IMR-90 (cell line): Measurements from ENCODE around the gene OVOL3. TPM values are rescaled to one million over a fixed set of nuclear protein-coding genes. Genes with fewer than 3 reads are reported as not detected.

Experiments
- ATAC-seq: fragments of 200-7000 bp; cut with Tn5 transposase; 2 replicates; pipeline ENCODE4 v1.9.1; 2020; ENCODE audit warnings: low read depth, mild to moderate bottlenecking, moderate library complexity
- BruUV-seq: library from RNA; stranded (reverse); fragments of 400-500 nt; replicated peaks from 2 replicates; lab custom pipeline; 2021; lab: Mats Ljungman, UMichigan
- CTCF ChIA-PET: fragments of 300-600 bp; formaldehyde crosslinking; extraction: SDS; loops from one replicate; lab custom pipeline; 2021; ENCODE audit warnings: antibody characterized with exemption; lab: Yijun Ruan, JAX
- POLR2A ChIA-PET: fragments of 300-600 bp; sonication (Branson Sonifier 250); formaldehyde crosslinking; loops from one replicate; lab custom pipeline; 2022; ENCODE audit warnings: antibody characterized with exemption; ENCODE audit not compliant: unreplicated experiment; lab: Charles Lee
- DNase-seq: peaks from one replicate; pipeline ENCODE4 v3.0.0; 2013
- H2AFZ ChIP-seq: replicated peaks from 2 replicates; pipeline ENCODE3; 2013; ENCODE audit warnings: low read length, mild to moderate bottlenecking; ENCODE audit not compliant: poor library complexity
- H2AK5ac ChIP-seq: 2 replicates; pipeline ENCODE4 v1.6.1; 2013; ENCODE audit warnings: low read depth, low read length, inconsistent platforms
- H2AK9ac ChIP-seq: replicated peaks from 2 replicates; pipeline ENCODE3; 2013; ENCODE audit warnings: mild to moderate bottlenecking, low read depth, low read length, moderate library complexity; ENCODE audit not compliant: poor library complexity
- H2BK120ac ChIP-seq: 2 replicates; pipeline ENCODE4 v1.6.1; 2013; ENCODE audit warnings: low read depth, low read length, inconsistent platforms
- H2BK15ac ChIP-seq: 3 replicates; pipeline ENCODE4 v1.6.1; 2013; ENCODE audit warnings: low read depth, low read length, inconsistent platforms
- H2BK20ac ChIP-seq: 2 replicates; pipeline ENCODE4 v1.6.1; 2013; ENCODE audit warnings: low read depth, mild to moderate bottlenecking, inconsistent platforms, low read length, moderate library complexity
- H2BK5ac ChIP-seq: 2 replicates; pipeline ENCODE4 v1.6.1; 2013; ENCODE audit warnings: mild to moderate bottlenecking, low read depth, low read length, inconsistent platforms; ENCODE audit not compliant: poor library complexity, severe bottlenecking
- H3K14ac ChIP-seq: replicated peaks from 2 replicates; pipeline ENCODE4 v1.6.1; 2013; ENCODE audit warnings: low read depth, low read length, inconsistent platforms
- H3K18ac ChIP-seq: 2 replicates; pipeline ENCODE4 v1.6.1; 2013; ENCODE audit warnings: low read depth, low read length, control low read depth
- H3K23ac ChIP-seq: 2 replicates; pipeline ENCODE4 v1.6.1; 2013; ENCODE audit warnings: low read depth, low read length, inconsistent platforms
- H3K27ac ChIP-seq: 2 replicates; pipeline ENCODE4 v1.5.1; 2013; ENCODE audit warnings: mild to moderate bottlenecking, control low read depth, low read length; ENCODE audit not compliant: insufficient read depth
- H3K27me3 ChIP-seq: 2 replicates; pipeline ENCODE4 v1.6.1; 2013; ENCODE audit warnings: low read length; ENCODE audit not compliant: control insufficient read depth, insufficient read depth
- H3K36me3 ChIP-seq: 2 replicates; pipeline ENCODE4 v1.6.1; 2013; ENCODE audit warnings: low read length, mixed read lengths; ENCODE audit not compliant: control insufficient read depth, insufficient read depth
- H3K4ac ChIP-seq: 2 replicates; pipeline ENCODE4 v1.6.1; 2013; ENCODE audit warnings: low read depth, low read length, inconsistent platforms
- H3K4me1 ChIP-seq: 2 replicates; pipeline ENCODE4 v1.6.1; 2013; ENCODE audit warnings: low read length, mixed read lengths; ENCODE audit not compliant: control insufficient read depth, insufficient read depth
- H3K4me2 ChIP-seq: 2 replicates; pipeline ENCODE4 v1.6.1; 2013; ENCODE audit warnings: low read depth, mild to moderate bottlenecking, control low read depth, low read length, moderate library complexity
- H3K4me3 ChIP-seq: 2 replicates; pipeline ENCODE4 v1.5.1; 2013; ENCODE audit warnings: low read depth, mild to moderate bottlenecking, control low read depth, low read length, moderate library complexity; ENCODE audit not compliant: insufficient read depth
- H3K56ac ChIP-seq: 2 replicates; pipeline ENCODE4 v1.6.1; 2013; ENCODE audit warnings: low read length, inconsistent platforms; ENCODE audit not compliant: insufficient read depth; ENCODE audit errors: extremely low read depth
- H3K79me1 ChIP-seq, 2 experiments: 2 replicates each; pipeline ENCODE4 v1.6.1; 2013; ENCODE audit warnings: low read length in 2 of 2, inconsistent platforms in 1 of 2, low read depth in 1 of 2
- H3K9ac ChIP-seq: 2 replicates; pipeline ENCODE4 v1.6.1; 2013; ENCODE audit warnings: low read depth, low read length, control low read depth
- H3K9me1 ChIP-seq: 2 replicates; pipeline ENCODE4 v1.6.1; 2013; ENCODE audit warnings: low read length, inconsistent platforms; ENCODE audit not compliant: insufficient read depth
- H3K9me3 ChIP-seq: 2 replicates; pipeline ENCODE4 v1.6.1; 2013; ENCODE audit warnings: low read length; ENCODE audit not compliant: control insufficient read depth, insufficient read depth
- H4K20me1 ChIP-seq: 2 replicates; pipeline ENCODE4 v1.6.1; 2013; ENCODE audit warnings: low read length, inconsistent platforms; ENCODE audit not compliant: insufficient read depth
- H4K5ac ChIP-seq: 2 replicates; pipeline ENCODE4 v1.6.1; 2013; ENCODE audit warnings: mild to moderate bottlenecking, low read depth, low read length, control low read depth
- H4K8ac ChIP-seq, 2 experiments: 2 replicates each; pipeline ENCODE4 v1.6.1; 2013; ENCODE audit warnings: low read depth in 2 of 2, low read length in 2 of 2, control low read depth in 1 of 2, inconsistent platforms in 1 of 2
- H4K91ac ChIP-seq: 2 replicates; pipeline ENCODE4 v1.6.1; 2013; ENCODE audit warnings: low read depth, low read length, inconsistent platforms; ENCODE audit not compliant: insufficient read depth
- BHLHE40 ChIP-seq: fragments of 150-350 bp; IDR thresholded peaks from 2 replicates; pipeline ENCODE4 v1.6.1; 2016; ENCODE audit warnings: mild to moderate bottlenecking, low read depth, low read length
- CEBPB ChIP-seq: IDR thresholded peaks from 2 replicates; pipeline ENCODE4 v1.6.1; 2012; ENCODE audit warnings: low read depth, low read length, improper control_type of control experiment
- CHD1 ChIP-seq: IDR thresholded peaks from 2 replicates; pipeline ENCODE4 v1.6.1; 2012; ENCODE audit warnings: low read depth, low read length, improper control_type of control experiment
- CTCF ChIP-seq: conservative IDR thresholded peaks from 2 replicates; pipeline ENCODE4 v1.5.1; 2012; ENCODE audit warnings: mild to moderate bottlenecking, low read depth, low read length, improper control_type of control experiment
- ELK1 ChIP-seq: fragments of 150-350 bp; IDR thresholded peaks from 2 replicates; pipeline ENCODE4 v1.6.1; 2016; ENCODE audit warnings: low read depth, mild to moderate bottlenecking, low read length, moderate library complexity, borderline replicate concordance
- FOS ChIP-seq: fragments of 150-350 bp; IDR thresholded peaks from 2 replicates; pipeline ENCODE4 v1.6.1; 2016; ENCODE audit warnings: low read depth, low read length
- MAFK ChIP-seq: IDR thresholded peaks from 2 replicates; pipeline ENCODE4 v1.6.1; 2012; ENCODE audit warnings: low read depth, low read length, improper control_type of control experiment
- MAZ ChIP-seq: IDR thresholded peaks from 2 replicates; pipeline ENCODE4 v1.6.1; 2012; ENCODE audit warnings: low read depth, mild to moderate bottlenecking, low read length, improper control_type of control experiment, moderate library complexity, borderline replicate concordance
- MXI1 ChIP-seq: IDR thresholded peaks from 2 replicates; pipeline ENCODE4 v1.6.1; 2012; ENCODE audit warnings: low read depth, mild to moderate bottlenecking, low read length, moderate library complexity, borderline replicate concordance
- NFE2L2 ChIP-seq: fragments of 150-350 bp; IDR thresholded peaks from 2 replicates; pipeline ENCODE4 v1.6.1; 2016; ENCODE audit warnings: low read depth, mild to moderate bottlenecking, low read length
- POLR2A ChIP-seq: IDR thresholded peaks from 2 replicates; pipeline ENCODE4 v1.6.1; 2012; ENCODE audit warnings: mild to moderate bottlenecking, low read depth, low read length
- RAD21 ChIP-seq: IDR thresholded peaks from 2 replicates; pipeline ENCODE4 v1.6.1; 2012; ENCODE audit warnings: low read length, improper control_type of control experiment
- RCOR1 ChIP-seq: IDR thresholded peaks from 2 replicates; pipeline ENCODE4 v1.6.1; 2012; ENCODE audit warnings: mild to moderate bottlenecking, low read length, improper control_type of control experiment; ENCODE audit not compliant: insufficient replicate concordance
- RFX5 ChIP-seq: IDR thresholded peaks from 2 replicates; pipeline ENCODE4 v1.8.0; 2012; ENCODE audit warnings: low read depth, mild to moderate bottlenecking, low read length, moderate library complexity
- SMC3 ChIP-seq: fragments of 150-350 bp; IDR thresholded peaks from 2 replicates; pipeline ENCODE4 v1.6.1; 2016; ENCODE audit warnings: low read depth, mild to moderate bottlenecking, antibody characterized with exemption, low read length, moderate library complexity
- USF2 ChIP-seq: fragments of 150-350 bp; IDR thresholded peaks from 2 replicates; pipeline ENCODE4 v1.6.1; 2017; ENCODE audit warnings: mild to moderate bottlenecking, antibody characterized with exemption, low read length, low read depth
- WGBS, 2 experiments: methylation state at CpG; one replicate each; pipeline versions ENCODE4 v1.1.5 to v1.1.7; 2013; ENCODE audit warnings: missing lambda C conversion rate in 2 of 2; ENCODE audit not compliant: insufficient read length in 1 of 2; ENCODE audit errors: extremely low coverage in 2 of 2; 5-methylcytosine and 5-hydroxymethylcytosine counted together
- dilution Hi-C: fragments of 300-500 bp; cut with HindIII; formaldehyde crosslinking; loops from one replicate; pipeline ENCODE4 v1.14.3; 2018; ENCODE audit warnings: low sequenced_read_pairs; ENCODE audit not compliant: unreplicated experiment
- in situ Hi-C: fragments of 300-500 bp; cut with MboI; formaldehyde crosslinking; loops from 3 replicates; pipeline ENCODE4 v1.14.3; 2019; ENCODE audit warnings: low sequenced_read_pairs, inconsistent platforms, mixed read lengths
- intact Hi-C: fragments of 100-400 bp; cut with micrococcal nuclease; formaldehyde crosslinking; loops from 2 replicates; pipeline ENCODE4 v1.10.0; 2022
- polyA plus RNA-seq, 3 experiments: library from polyadenylated mRNA; depleted of rRNA; stranded (reverse); fragments of >200 nt; gene quantifications; 2 replicates each; pipeline ENCODE4 v1.2.3, GENCODE V29; 2012; ENCODE audit warnings: low replicate concordance in 1 of 3
- total RNA-seq: library from RNA; depleted of rRNA; stranded (reverse); fragments of >200 nt; gene quantifications from 2 replicates; pipeline ENCODE4 v1.2.3, GENCODE V29; 2012

Gene OVOL3
- total and polyA plus RNA-seq, 2 of the 4 experiments (the other 2 are of a cell fraction) = not detected

- H4K8ac ChIP-seq = no peak overlapping the region
- H2BK5ac ChIP-seq = no peak overlapping the region
- H3K27me3 ChIP-seq = no peaks in the 10 kb centered on the region
- H3K79me1 ChIP-seq = no peaks in the 10 kb centered on the region
- H2AFZ ChIP-seq = no peak overlapping the region
- H4K5ac ChIP-seq = no peak overlapping the region
- no peaks in the 10 kb centered on the region for H3K4me1 ChIP-seq
- H3K36me3 ChIP-seq = peaks cover 11% of the 10 kb centered on the region
- no CpG with 5 or more reads among the region's 6 CpGs for WGBS, 2 experiments
- no TSS peak for BruUV-seq
- intact Hi-C loops (no loop called here), dilution Hi-C loops (no loop called here), in situ Hi-C loops (no loop called here)
- H3K9ac ChIP-seq = no peak overlapping the region
- no peak overlapping the region for H2BK15ac ChIP-seq
- no peaks in the 10 kb centered on the region for H4K20me1 ChIP-seq
- ATAC-seq (no peak), DNase-seq (no peak)
- H3K23ac ChIP-seq = no peak overlapping the region
- ChIA-PET POLR2A (no interaction called here), CTCF (no interaction called here)
- no peak overlapping the region for H3K4me3 ChIP-seq
- no peak overlapping the region for H2BK120ac ChIP-seq
- H4K91ac ChIP-seq = no peak overlapping the region
- no peak overlapping the region for H3K4me2 ChIP-seq
- H2AK9ac ChIP-seq = no peak overlapping the region
- H3K18ac ChIP-seq = no peak overlapping the region
- H3K56ac ChIP-seq = no peak overlapping the region
- H3K9me3 ChIP-seq = no peaks in the 10 kb centered on the region
- no peak overlapping the region for H2BK20ac ChIP-seq
- H3K27ac ChIP-seq = no peak overlapping the region
- 0 out of 2 replicates have a peak, but pooled peaks cover 2% of the 10 kb centered on the region for H3K9me1 ChIP-seq
- no peak overlapping the region for H3K4ac ChIP-seq
- no peak overlapping the region for H3K14ac ChIP-seq
- no peak overlapping the region for H2AK5ac ChIP-seq
- TF ChIP-seq RCOR1 = no peak
- TF ChIP-seq MAFK = no peak
- TF ChIP-seq MAZ = no peak
- no peak for TF ChIP-seq CEBPB
- TF ChIP-seq RFX5 = no peak
- TF ChIP-seq FOS = no peak
- no peak for TF ChIP-seq NFE2L2
- no peak for TF ChIP-seq SMC3
- no peak for TF ChIP-seq BHLHE40
- no peak for TF ChIP-seq USF2
- no peak for TF ChIP-seq RAD21
- no peak for TF ChIP-seq POLR2A
- TF ChIP-seq CTCF = no peak
- TF ChIP-seq ELK1 = no peak
- no peak for TF ChIP-seq MXI1
- no peak for TF ChIP-seq CHD1
These were observed 17.3 kb upstream of the OVOL3 start for GRCh38 chr19:36093687-36094086.
